ENCODE data around the gene TEX36.

GRCh38 chr10:125672884-125673283, 10.1 kb downstream of the TEX36 start:
- TF ChIP-seq POLR2A (IDR thresholded peaks at IDR 0.05) (no peak), CTCF (IDR thresholded peaks at IDR 0.05) (no peak)

All from Peyer's patch (tissue), 4 donors.